ENCODE data around the gene CD151.

Gene CD151

GRCh38 chr11:819129-819931 is 13.4 kb upstream of the CD151 start:
- H3K27me3 Mint-ChIP-seq: no peaks in the 10 kb centered on the region
- H3K4me3 Mint-ChIP-seq: peak overlapping the region; percentile 87 to 93
- peak overlapping the region in 1 of 2 donors; percentile 96 for H3K27ac Mint-ChIP-seq
- peaks cover 37% of the 10 kb centered on the region for H3K4me1 Mint-ChIP-seq
- no peaks in the 10 kb centered on the region for H3K9me3 Mint-ChIP-seq
- ATAC-seq: peak; percentile 84
- peak; percentile 91 to 94 for DNase-seq

GRCh38 chr11:819943-820649 is 12.7 kb upstream of the CD151 start:
- Mint-ChIP-seq H3K27me3 (no peaks in the 10 kb centered on the region), H3K4me3 (peak overlapping the region; percentile 87 to 93), H3K4me1 (peaks cover 39% of the 10 kb centered on the region), H3K27ac (peak overlapping the region; percentile 76 to 96), H3K9me3 (no peaks in the 10 kb centered on the region)
- DNase-seq: peak; percentile 92 to 95
- peak; percentile 79 for ATAC-seq

- peak overlapping the region in 1 of 2 donors; percentile 96 for H3K27ac Mint-ChIP-seq
- no peak for ATAC-seq
- H3K4me1 Mint-ChIP-seq: peaks cover 44% of the 10 kb centered on the region
- no peak for DNase-seq
- peak overlapping the region; percentile 87 to 93 for H3K4me3 Mint-ChIP-seq
- no peaks in the 10 kb centered on the region for H3K9me3 Mint-ChIP-seq
- no peaks in the 10 kb centered on the region for H3K27me3 Mint-ChIP-seq
These were observed 11.9 kb upstream of the CD151 start for GRCh38 chr11:820655-821511.

- no peak for DNase-seq
- peak overlapping the region in 1 of 2 donors; percentile 93 for H3K4me3 Mint-ChIP-seq
- no peaks in the 10 kb centered on the region for H3K9me3 Mint-ChIP-seq
- H3K27me3 Mint-ChIP-seq: no peaks in the 10 kb centered on the region
- ATAC-seq: no peak
- peak overlapping the region in 1 of 2 donors; percentile 78 for H3K27ac Mint-ChIP-seq
- peaks cover 50% of the 10 kb centered on the region for H3K4me1 Mint-ChIP-seq
These were observed 11.0 kb upstream of the CD151 start for GRCh38 chr11:821512-822371.

GRCh38 chr11:823441-824291 is 9.1 kb upstream of the CD151 start:
- Mint-ChIP-seq H3K4me3 (no peak overlapping the region), H3K9me3 (no peaks in the 10 kb centered on the region), H3K27ac (no peak overlapping the region), H3K4me1 (peaks cover 50% of the 10 kb centered on the region), H3K27me3 (peaks cover 15% of the 10 kb centered on the region)
- DNase-seq (no peak), ATAC-seq (no peak)

- no peak for ATAC-seq
- DNase-seq: no peak
- no peak overlapping the region for H3K27ac Mint-ChIP-seq
- no peak overlapping the region for H3K4me3 Mint-ChIP-seq
- H3K4me1 Mint-ChIP-seq: peaks cover 56% of the 10 kb centered on the region
- no peaks in the 10 kb centered on the region for H3K9me3 Mint-ChIP-seq
- H3K27me3 Mint-ChIP-seq: peaks cover 22% of the 10 kb centered on the region
These were observed 8.4 kb upstream of the CD151 start for GRCh38 chr11:824292-824880.

- Mint-ChIP-seq H3K9me3 (no peaks in the 10 kb centered on the region), H3K4me1 (peaks cover 61% of the 10 kb centered on the region), H3K4me3 (no peak overlapping the region), H3K27ac (peak overlapping the region in 1 of 2 donors; percentile 65), H3K27me3 (peaks cover 28% of the 10 kb centered on the region)
- no peak for ATAC-seq
- DNase-seq: no peak
These were observed 7.8 kb upstream of the CD151 start for GRCh38 chr11:824942-825341.

GRCh38 chr11:825366-826226 is 7.2 kb upstream of the CD151 start:
- Mint-ChIP-seq H3K27ac (peak overlapping the region in 1 of 2 donors; percentile 65), H3K9me3 (no peaks in the 10 kb centered on the region), H3K4me3 (no peak overlapping the region), H3K27me3 (peaks cover 34% of the 10 kb centered on the region), H3K4me1 (peaks cover 62% of the 10 kb centered on the region)
- no peak for DNase-seq
- ATAC-seq: no peak

GRCh38 chr11:826227-826621 is 6.5 kb upstream of the CD151 start:
- H3K9me3 Mint-ChIP-seq: no peaks in the 10 kb centered on the region
- DNase-seq (no peak), ATAC-seq (no peak)
- H3K4me1 Mint-ChIP-seq: peaks cover 60% of the 10 kb centered on the region
- peak overlapping the region; percentile 80 to 82 for H3K4me3 Mint-ChIP-seq
- peaks cover 40% of the 10 kb centered on the region for H3K27me3 Mint-ChIP-seq
- no peak overlapping the region for H3K27ac Mint-ChIP-seq

GRCh38 chr11:826836-827145 is 6.0 kb upstream of the CD151 start:
- ATAC-seq (no peak), DNase-seq (no peak)
- Mint-ChIP-seq H3K27ac (no peak overlapping the region), H3K9me3 (no peaks in the 10 kb centered on the region), H3K4me3 (peak overlapping the region; percentile 80 to 82), H3K4me1 (peaks cover 61% of the 10 kb centered on the region), H3K27me3 (peaks cover 46% of the 10 kb centered on the region)

GRCh38 chr11:827146-827896 is 5.4 kb upstream of the CD151 start:
- Mint-ChIP-seq H3K27me3 (peaks cover 51% of the 10 kb centered on the region), H3K27ac (peak overlapping the region in 1 of 2 donors; percentile 28), H3K9me3 (no peaks in the 10 kb centered on the region), H3K4me3 (peak overlapping the region; percentile 80 to 86), H3K4me1 (peaks cover 61% of the 10 kb centered on the region)
- DNase-seq (peak; percentile 49 to 52), ATAC-seq (peak; percentile 44)

GRCh38 chr11:827897-828192 is 4.9 kb upstream of the CD151 start, which contains the start of gene CRACR2B:
Gene CRACR2B, plus strand, starts transcription at chr11:827919. Its CDS starts 689 bp downstream, at chr11:828608.
- no peak for DNase-seq

More at GRCh38 chr11:827897-828192, 4.9 kb upstream of the CD151 start, which contains the start of gene CRACR2B:
- Mint-ChIP-seq H3K4me3 (peak within 1 kb of the TSS; percentile 80 to 86), H3K4me1 (peaks cover 64% of the 10 kb centered on the region), H3K9me3 (no peaks in the 10 kb centered on the region), H3K27me3 (peaks cover 54% of the 10 kb centered on the region), H3K27ac (peak within 1 kb of the TSS; percentile 28 to 74)
- ATAC-seq: no peak
